Progenitor cell of endocrine pancreas (in vitro differentiated cells): Measurements from ENCODE around the gene RNF220. TPM values are rescaled to one million over a fixed set of nuclear protein-coding genes. Genes with fewer than 3 reads are reported as not detected.

Source experiments
- DNase-seq: peaks from one replicate; pipeline ENCODE4 v3.0.0; 2021; ENCODE audit warnings: low spot score; ENCODE audit not compliant: unreplicated experiment
- H3K27ac Mint-ChIP-seq: 2 replicates; pipeline ENCODE4 v1.8.0; 2021; ENCODE audit warnings: mild to moderate bottlenecking, moderate library complexity, mixed read lengths
- H3K27me3 Mint-ChIP-seq: 2 replicates; pipeline ENCODE4 v1.8.0; 2021; ENCODE audit warnings: mixed read lengths
- H3K36me3 Mint-ChIP-seq: 2 replicates; pipeline ENCODE4 v1.8.0; 2022; ENCODE audit warnings: mixed read lengths; ENCODE audit not compliant: insufficient read depth
- H3K4me1 Mint-ChIP-seq: 2 replicates; pipeline ENCODE4 v1.8.0; 2021; ENCODE audit warnings: low read depth, mixed read lengths
- H3K4me3 Mint-ChIP-seq: 2 replicates; pipeline ENCODE4 v1.8.0; 2021; ENCODE audit warnings: low read depth, mild to moderate bottlenecking, moderate library complexity, mixed read lengths
- H3K9me3 Mint-ChIP-seq: 2 replicates; pipeline ENCODE4 v1.8.0; 2021; ENCODE audit warnings: low read depth, mixed read lengths
- total RNA-seq: library from RNA; stranded (reverse); gene quantifications from 2 replicates; pipeline ENCODE4 v1.2.1, GENCODE V29; 2021
- TF ChIP-seq, protein P1 (sequence below): fragments of 200-600 bp; sonication (generic); IDR thresholded peaks from one replicate; pipeline ENCODE4 v1.5.0; 2021; ENCODE audit warnings: antibody characterized with exemption, mild to moderate bottlenecking; ENCODE audit not compliant: unreplicated experiment

The RNF220 gene
- total RNA-seq, 1 donor from 2014 or later: 85.9 TPM

DNA sequence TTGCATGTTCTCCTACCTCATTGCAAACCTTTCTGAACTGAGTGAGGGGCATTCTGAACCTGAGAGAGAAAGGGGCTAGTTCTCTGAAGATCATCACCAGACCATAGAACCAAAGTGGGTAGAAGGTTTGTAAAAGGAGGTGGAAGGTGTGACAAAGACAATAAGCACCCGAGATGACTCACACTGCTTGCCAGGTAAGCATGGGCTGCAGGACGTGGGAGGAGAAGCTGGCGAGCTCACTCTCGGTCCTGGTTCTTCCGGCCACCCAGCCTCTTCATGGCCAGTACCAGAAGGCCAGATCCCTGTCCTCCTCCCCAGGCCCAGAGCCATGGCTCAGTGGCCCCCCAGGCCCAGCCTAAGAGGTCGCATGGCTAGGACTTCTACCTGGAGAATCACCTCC is 140.9 kb downstream of the RNF220 start:
- Mint-ChIP-seq H3K27ac (no peak overlapping the region), H3K27me3 (peaks cover 33% of the 10 kb centered on the region), H3K9me3 (no peaks in the 10 kb centered on the region), H3K4me3 (no peak overlapping the region), H3K4me1 (peaks cover 14% of the 10 kb centered on the region), H3K36me3 (no peaks in the 10 kb centered on the region)
- TF ChIP-seq, protein P1, sequence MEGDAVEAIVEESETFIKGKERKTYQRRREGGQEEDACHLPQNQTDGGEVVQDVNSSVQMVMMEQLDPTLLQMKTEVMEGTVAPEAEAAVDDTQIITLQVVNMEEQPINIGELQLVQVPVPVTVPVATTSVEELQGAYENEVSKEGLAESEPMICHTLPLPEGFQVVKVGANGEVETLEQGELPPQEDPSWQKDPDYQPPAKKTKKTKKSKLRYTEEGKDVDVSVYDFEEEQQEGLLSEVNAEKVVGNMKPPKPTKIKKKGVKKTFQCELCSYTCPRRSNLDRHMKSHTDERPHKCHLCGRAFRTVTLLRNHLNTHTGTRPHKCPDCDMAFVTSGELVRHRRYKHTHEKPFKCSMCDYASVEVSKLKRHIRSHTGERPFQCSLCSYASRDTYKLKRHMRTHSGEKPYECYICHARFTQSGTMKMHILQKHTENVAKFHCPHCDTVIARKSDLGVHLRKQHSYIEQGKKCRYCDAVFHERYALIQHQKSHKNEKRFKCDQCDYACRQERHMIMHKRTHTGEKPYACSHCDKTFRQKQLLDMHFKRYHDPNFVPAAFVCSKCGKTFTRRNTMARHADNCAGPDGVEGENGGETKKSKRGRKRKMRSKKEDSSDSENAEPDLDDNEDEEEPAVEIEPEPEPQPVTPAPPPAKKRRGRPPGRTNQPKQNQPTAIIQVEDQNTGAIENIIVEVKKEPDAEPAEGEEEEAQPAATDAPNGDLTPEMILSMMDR: no peak
- no peak for DNase-seq

DNA sequence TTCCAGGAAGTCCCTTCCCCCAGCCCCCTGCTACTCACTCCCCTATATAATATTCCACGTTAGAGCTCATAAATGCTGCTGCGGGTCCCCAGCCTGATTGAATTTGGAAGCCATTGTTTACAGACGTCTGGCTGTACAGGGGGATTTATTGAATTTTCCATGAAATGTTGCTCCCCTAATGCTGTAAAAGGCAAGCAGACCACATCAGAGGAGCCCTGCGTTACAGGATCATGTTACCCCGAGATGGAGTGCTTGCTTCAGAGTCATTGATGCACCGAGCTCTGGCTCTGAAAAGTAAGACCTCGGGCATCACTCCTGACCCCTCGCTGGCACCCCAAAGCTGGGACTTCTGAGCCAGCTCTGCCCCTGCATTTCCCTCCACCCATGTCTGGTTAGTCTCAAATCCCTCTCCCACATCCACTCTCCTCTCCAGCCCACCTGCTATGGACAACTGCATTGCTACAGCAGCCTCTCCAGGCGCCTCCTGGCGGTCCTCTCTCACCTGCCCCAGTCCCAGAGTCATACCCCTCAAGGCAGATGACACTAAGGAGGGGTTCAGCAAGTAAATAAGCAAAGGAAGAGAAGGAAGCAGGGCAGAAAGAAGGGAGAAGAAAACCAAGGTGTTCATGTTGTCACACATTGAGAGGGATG is 141.5 kb downstream of the RNF220 start:
- Mint-ChIP-seq H3K9me3 (no peaks in the 10 kb centered on the region), H3K36me3 (no peaks in the 10 kb centered on the region), H3K27ac (no peak overlapping the region), H3K4me3 (no peak overlapping the region), H3K27me3 (peaks cover 33% of the 10 kb centered on the region), H3K4me1 (peaks cover 14% of the 10 kb centered on the region)
- DNase-seq: no peak
- TF ChIP-seq, protein P1: no peak

DNA sequence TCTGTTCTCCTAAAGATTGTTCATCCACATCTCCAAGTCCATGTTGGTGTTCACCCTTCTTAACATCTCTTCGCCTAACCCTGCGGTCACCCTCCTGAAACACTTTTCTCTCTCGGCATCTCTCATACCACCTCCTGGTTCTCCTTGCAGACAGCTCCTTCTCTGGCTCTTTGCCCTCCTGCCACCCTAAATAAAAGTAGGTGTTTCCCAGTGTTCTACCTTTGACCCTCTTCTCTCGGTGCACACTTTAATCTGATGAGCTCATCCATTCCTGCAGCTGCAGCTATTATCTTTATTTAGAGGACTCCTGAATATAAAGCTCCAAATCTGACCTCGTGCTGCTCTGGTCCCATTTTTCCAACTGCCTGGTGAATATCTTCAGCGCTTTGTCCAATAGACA is 142.3 kb downstream of the RNF220 start:
- Mint-ChIP-seq H3K4me1 (peaks cover 10% of the 10 kb centered on the region), H3K9me3 (no peaks in the 10 kb centered on the region), H3K36me3 (no peaks in the 10 kb centered on the region), H3K27ac (no peak overlapping the region), H3K4me3 (no peak overlapping the region), H3K27me3 (peaks cover 35% of the 10 kb centered on the region)
- TF ChIP-seq, protein P1: no peak
- no peak for DNase-seq

DNA sequence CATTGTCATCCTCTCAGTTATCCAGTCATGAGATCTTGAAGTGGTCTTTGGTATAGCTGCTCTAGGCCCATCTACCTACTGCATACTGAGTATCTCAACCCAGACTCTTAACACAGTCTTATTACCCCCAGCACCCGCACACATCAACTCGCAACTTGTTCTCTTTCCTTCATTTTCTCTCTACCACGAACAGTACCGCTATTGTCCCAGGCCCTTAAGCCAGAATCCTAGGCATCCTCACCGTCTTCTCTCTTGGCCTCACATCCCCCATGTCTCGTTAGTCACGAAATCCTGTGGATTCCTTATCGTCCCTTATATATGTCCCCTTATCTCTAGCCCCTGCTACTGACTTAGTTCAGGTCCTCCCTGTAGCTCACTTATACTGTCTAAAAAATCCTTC is 142.8 kb downstream of the RNF220 start:
- peaks cover 9% of the 10 kb centered on the region for H3K4me1 Mint-ChIP-seq

DNA sequence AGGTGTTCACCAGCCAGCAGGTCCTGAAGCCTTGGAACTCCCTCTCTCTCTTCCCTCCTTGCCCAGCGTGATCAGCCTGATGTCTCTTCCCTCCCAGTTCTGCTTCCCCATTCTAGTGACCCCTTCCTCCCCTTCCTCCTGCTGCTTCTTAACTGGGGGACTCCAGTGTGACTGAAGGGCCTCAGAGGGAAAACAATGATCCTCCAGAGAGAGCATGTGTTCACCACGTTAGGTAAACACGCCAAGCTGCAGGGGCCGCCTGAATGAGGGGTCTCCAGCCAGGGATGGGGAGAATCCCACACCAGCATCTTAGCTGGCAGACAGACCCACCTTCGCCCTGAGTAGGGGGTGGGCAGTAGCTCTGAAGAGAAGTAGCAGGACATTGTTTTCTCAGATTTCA is 144.5 kb downstream of the RNF220 start:
- no peak overlapping the region for H3K4me3 Mint-ChIP-seq
- no peak for DNase-seq
- no peak overlapping the region for H3K27ac Mint-ChIP-seq
- no peaks in the 10 kb centered on the region for H3K36me3 Mint-ChIP-seq
- H3K4me1 Mint-ChIP-seq: peaks cover 6% of the 10 kb centered on the region
- H3K27me3 Mint-ChIP-seq: peaks cover 40% of the 10 kb centered on the region
- TF ChIP-seq, protein P1: no peak
- H3K9me3 Mint-ChIP-seq: no peaks in the 10 kb centered on the region

More for the DNA sequence above, 142.8 kb downstream of the RNF220 start:
- DNase-seq: no peak
- Mint-ChIP-seq H3K36me3 (no peaks in the 10 kb centered on the region), H3K27me3 (peaks cover 35% of the 10 kb centered on the region), H3K27ac (no peak overlapping the region), H3K4me3 (no peak overlapping the region), H3K9me3 (no peaks in the 10 kb centered on the region)
- TF ChIP-seq, protein P1: no peak
